Caco-2 (cell line): ENCODE measurements around the gene ISM1. TPM values are rescaled to one million over a fixed set of nuclear protein-coding genes. Genes with fewer than 3 reads are reported as not detected.

Source experiments
- BruUV-seq: library from RNA; stranded (reverse); fragments of 400-500 nt; replicated peaks from 2 replicates; lab custom pipeline; 2021; lab: Mats Ljungman, UMichigan
- CTCF ChIA-PET: fragments of 300-600 bp; sonication (Branson Sonifier 250); formaldehyde crosslinking; loops from one replicate; lab custom pipeline; 2022; ENCODE audit warnings: antibody characterized with exemption; lab: Charles Lee
- POLR2A ChIA-PET: fragments of 300-600 bp; sonication (Branson Sonifier 250); formaldehyde crosslinking; loops from one replicate; lab custom pipeline; 2022; ENCODE audit warnings: antibody characterized with exemption; lab: Charles Lee
- DNase-seq, 2 experiments: peaks; one replicate each; pipeline versions ENCODE4 v3.0.0 to v3.0.0-alpha.2; 2020 to 2022
- H3K27me3 ChIP-seq: replicated peaks from 2 replicates; pipeline ENCODE4 v1.6.0; 2011; ENCODE audit warnings: low read length; ENCODE audit not compliant: control insufficient read depth, insufficient read depth
- H3K36me3 ChIP-seq: 2 replicates; pipeline ENCODE4 v1.5.1; 2011; ENCODE audit warnings: low read length; ENCODE audit not compliant: control insufficient read depth, insufficient read depth
- H3K4me1 ChIP-seq: fragments of 250-450 bp; sonication (Bioruptor Pico); 2 replicates; pipeline ENCODE4 v1.5.1; 2020; ENCODE audit warnings: mild to moderate bottlenecking
- H3K4me3 ChIP-seq: 2 replicates; pipeline ENCODE4 v1.5.1; 2011; ENCODE audit warnings: low read depth, mild to moderate bottlenecking, control low read depth, low read length
- H3K9me3 ChIP-seq: fragments of 250-450 bp; sonication (Bioruptor Pico); 2 replicates; pipeline ENCODE4 v1.5.1; 2020; ENCODE audit warnings: mild to moderate bottlenecking, moderate library complexity
- H3K27ac Mint-ChIP-seq: one replicate; pipeline ENCODE4 v1.8.0; 2022; ENCODE audit warnings: mixed read lengths; ENCODE audit not compliant: unreplicated experiment
- H3K27me3 Mint-ChIP-seq: one replicate; pipeline ENCODE4 v1.8.0; 2022; ENCODE audit warnings: mixed read lengths; ENCODE audit not compliant: insufficient read depth, unreplicated experiment
- H3K36me3 Mint-ChIP-seq: one replicate; pipeline ENCODE4 v1.8.0; 2022; ENCODE audit warnings: mild to moderate bottlenecking, mixed read lengths; ENCODE audit not compliant: insufficient read depth, unreplicated experiment
- H3K4me1 Mint-ChIP-seq: one replicate; pipeline ENCODE4 v1.8.0; 2022; ENCODE audit warnings: low read depth, mixed read lengths; ENCODE audit not compliant: unreplicated experiment
- H3K4me3 Mint-ChIP-seq: one replicate; pipeline ENCODE4 v1.8.0; 2022; ENCODE audit warnings: mild to moderate bottlenecking, moderate library complexity, mixed read lengths; ENCODE audit not compliant: unreplicated experiment
- H3K9me3 Mint-ChIP-seq: one replicate; pipeline ENCODE4 v1.8.0; 2022; ENCODE audit warnings: mixed read lengths; ENCODE audit not compliant: unreplicated experiment
- CTCF ChIP-seq, 2 experiments: fragments of 200-600 bp in 1 of 2; IDR thresholded peaks; 1 replicate in 1 of 2; 2 replicates in 1 of 2; pipeline versions ENCODE4 v1.5.1 to v1.8.0; 2011 to 2022; ENCODE audit warnings: antibody characterized with exemption in 1 of 2, control low read depth in 1 of 2, inconsistent platforms in 1 of 2, low read depth in 1 of 2, low read length in 1 of 2, mild to moderate bottlenecking in 1 of 2, moderate library complexity in 1 of 2; ENCODE audit not compliant: insufficient read depth in 1 of 2, severe bottlenecking in 1 of 2, unreplicated experiment in 1 of 2
- intact Hi-C: fragments of 100-400 bp; cut with micrococcal nuclease; formaldehyde crosslinking; loops from one replicate; pipeline ENCODE4 v1.10.0; 2022; ENCODE audit not compliant: unreplicated experiment
- total RNA-seq: library from RNA; stranded (reverse); gene quantifications from 2 replicates; pipeline ENCODE4 v1.2.3, GENCODE V29; 2022

ISM1 gene
- total RNA-seq, 1 experiment from 2014 or later = 1.8 TPM

DNA sequence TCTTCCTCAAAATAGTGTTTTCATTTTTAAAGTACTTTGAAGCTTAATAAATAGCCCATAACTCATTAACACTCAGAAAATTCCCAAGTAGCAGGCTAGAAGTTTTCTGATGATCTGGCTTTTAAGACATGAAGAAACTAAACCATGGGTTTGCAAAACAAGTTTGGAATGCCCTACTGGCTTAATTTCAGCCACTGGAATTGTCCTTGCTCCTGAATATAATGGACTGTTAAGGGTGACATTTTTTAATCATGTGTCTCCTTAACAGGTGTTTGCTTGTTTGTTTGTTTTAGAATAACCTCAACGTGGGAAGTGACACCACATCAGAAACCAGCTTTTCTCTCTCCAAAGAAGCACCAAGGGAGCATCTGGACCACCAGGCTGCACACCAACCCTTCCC, 49.1 kb downstream of the ISM1 start:
- no peak for DNase-seq
- H3K4me1 ChIP-seq = no peaks in the 10 kb centered on the region
- POLR2A ChIA-PET = no interaction called here
- H3K9me3 Mint-ChIP-seq = peaks cover 11% of the 10 kb centered on the region
- BruUV-seq = no TSS peak
- H3K27ac Mint-ChIP-seq = no peak overlapping the region
- no peaks in the 10 kb centered on the region for H3K36me3 ChIP-seq
- no peaks in the 10 kb centered on the region for H3K9me3 ChIP-seq
- TF ChIP-seq CTCF (IDR thresholded peaks at IDR 0.05; ENCODE audit: insufficient read depth in 1 of 2, low read depth in 1 of 2, low read length in 1 of 2, severe bottlenecking in 1 of 2, unreplicated experiment in 1 of 2) = no peak
- no peak overlapping the region for H3K4me3 Mint-ChIP-seq
- H3K27me3 Mint-ChIP-seq = no peaks in the 10 kb centered on the region
- intact Hi-C loops = no loop called here
- CTCF ChIA-PET = no interaction called here
- H3K27me3 ChIP-seq = no peaks in the 10 kb centered on the region
- H3K4me3 ChIP-seq = no peak overlapping the region
- no peaks in the 10 kb centered on the region for H3K4me1 Mint-ChIP-seq
- no peaks in the 10 kb centered on the region for H3K36me3 Mint-ChIP-seq

DNA sequence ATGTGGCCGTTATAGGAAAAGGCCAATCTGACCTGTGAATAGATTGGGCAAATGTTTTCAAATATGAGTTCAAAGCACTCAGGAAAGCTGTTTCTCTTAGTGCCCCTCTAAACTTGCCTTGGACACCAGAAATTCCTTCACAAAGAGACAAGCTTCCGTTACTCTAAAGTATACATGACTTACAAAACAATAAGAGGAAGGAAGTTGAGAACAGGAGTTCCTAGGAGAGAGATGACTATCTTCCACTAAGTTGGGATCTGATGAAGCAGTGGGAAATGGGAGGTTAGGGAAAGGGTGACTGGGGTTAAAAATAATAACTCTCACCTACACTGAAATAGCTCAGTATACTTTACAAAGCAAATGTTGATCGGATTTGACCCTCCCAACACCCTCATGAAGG, 50.0 kb downstream of the ISM1 start:
- no peak overlapping the region for H3K27ac Mint-ChIP-seq
- Histone ChIP-seq H3K4me3 (no peak overlapping the region), H3K4me1 (no peaks in the 10 kb centered on the region), H3K36me3 (no peaks in the 10 kb centered on the region), H3K27me3 (no peaks in the 10 kb centered on the region), H3K9me3 (no peaks in the 10 kb centered on the region)
- H3K4me3 Mint-ChIP-seq = no peak overlapping the region
- no peaks in the 10 kb centered on the region for H3K4me1 Mint-ChIP-seq
- H3K36me3 Mint-ChIP-seq = no peaks in the 10 kb centered on the region
- ChIA-PET CTCF (no interaction called here), POLR2A (no interaction called here)
- H3K27me3 Mint-ChIP-seq = no peaks in the 10 kb centered on the region
- intact Hi-C loops = no loop called here
- peaks cover 11% of the 10 kb centered on the region for H3K9me3 Mint-ChIP-seq
- BruUV-seq = no TSS peak
- no peak for TF ChIP-seq CTCF (IDR thresholded peaks at IDR 0.05; ENCODE audit: insufficient read depth in 1 of 2, low read depth in 1 of 2, low read length in 1 of 2, severe bottlenecking in 1 of 2, unreplicated experiment in 1 of 2)
- DNase-seq = no peak

DNA sequence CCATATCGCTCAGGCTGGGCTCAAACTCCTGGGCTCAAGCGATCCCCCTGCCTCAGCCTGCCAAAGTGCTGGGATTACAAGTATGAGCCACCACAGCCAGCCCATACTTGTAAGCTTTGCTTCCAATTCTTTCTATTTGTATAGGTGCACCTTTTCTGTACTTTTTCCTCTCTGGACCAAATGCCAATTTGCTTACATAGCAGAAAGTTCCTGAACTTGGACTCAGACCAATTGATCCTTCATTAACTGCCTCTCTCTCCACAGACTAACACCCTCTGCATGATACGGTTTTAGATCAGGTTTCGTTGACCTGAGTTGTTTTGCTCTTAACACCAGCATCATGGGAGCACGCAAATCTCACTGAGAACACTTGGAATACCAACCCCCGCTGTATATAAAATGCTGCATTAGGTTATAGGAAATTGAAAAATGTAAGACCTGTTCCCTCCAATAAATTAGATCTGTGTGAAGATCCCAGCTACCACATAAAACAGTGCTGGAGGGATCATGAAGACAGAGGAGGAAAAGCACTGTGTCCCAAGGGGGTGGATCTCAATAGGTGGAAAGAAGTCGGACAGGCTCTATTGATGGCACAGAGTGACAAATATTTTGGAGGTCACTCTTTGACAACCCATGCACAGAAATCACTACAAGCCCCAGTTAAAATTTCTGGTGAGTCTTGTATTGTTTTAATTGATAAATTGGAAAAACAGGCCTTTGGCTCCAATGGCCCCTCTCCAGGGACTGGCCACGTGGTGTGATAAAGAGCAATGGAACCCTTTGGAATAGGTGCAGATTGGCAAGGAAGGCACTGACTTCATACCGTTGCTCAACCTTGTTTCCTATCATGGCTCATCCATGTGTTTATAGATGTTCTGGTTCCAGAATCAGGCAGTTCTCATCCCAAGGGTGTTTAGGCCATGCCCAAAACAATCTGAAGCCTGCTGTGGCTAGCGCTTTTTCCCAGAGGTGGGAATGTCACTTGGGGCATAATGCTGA, 51.2 kb downstream of the ISM1 start:
- H3K36me3 Mint-ChIP-seq = no peaks in the 10 kb centered on the region
- H3K27ac Mint-ChIP-seq = no peak overlapping the region
- TF ChIP-seq CTCF (IDR thresholded peaks at IDR 0.05; ENCODE audit: insufficient read depth in 1 of 2, low read depth in 1 of 2, low read length in 1 of 2, severe bottlenecking in 1 of 2, unreplicated experiment in 1 of 2) = no peak
- H3K9me3 ChIP-seq = no peaks in the 10 kb centered on the region
- no peak for DNase-seq
- intact Hi-C loops = no loop called here
- H3K4me3 Mint-ChIP-seq = no peak overlapping the region
- H3K9me3 Mint-ChIP-seq = peaks cover 11% of the 10 kb centered on the region
- no peaks in the 10 kb centered on the region for H3K36me3 ChIP-seq
- H3K27me3 ChIP-seq = no peaks in the 10 kb centered on the region
- no peaks in the 10 kb centered on the region for H3K4me1 Mint-ChIP-seq
- no peaks in the 10 kb centered on the region for H3K27me3 Mint-ChIP-seq
- H3K4me1 ChIP-seq = no peaks in the 10 kb centered on the region
- no TSS peak for BruUV-seq
- ChIA-PET POLR2A (no interaction called here), CTCF (no interaction called here)
- H3K4me3 ChIP-seq = no peak overlapping the region
